PC-9 (cell line): Measurements from ENCODE around the gene POLG.

ENCODE experiments used
- CTCF ChIP-seq: fragments of 200-600 bp; sonication (generic); conservative IDR thresholded peaks from 2 replicates; pipeline ENCODE4 v1.6.1; 2017; ENCODE audit warnings: mixed run types, antibody characterized with exemption, mild to moderate bottlenecking, moderate library complexity
- EZH2 ChIP-seq: fragments of 200-600 bp; sonication (generic); IDR thresholded peaks from 2 replicates; pipeline ENCODE4 v1.8.0; 2017; ENCODE audit warnings: antibody characterized with exemption, low read depth

GRCh38 chr15:89384176-89384604 lies 49.6 kb upstream of the POLG start:
- TF ChIP-seq CTCF: no peak
- TF ChIP-seq EZH2: no peak
